ENCODE data around the gene ATP6V0D1. TPM values are rescaled to one million over a fixed set of nuclear protein-coding genes. Genes with fewer than 3 reads are reported as not detected.

ATP6V0D1 gene
- total and polyA plus RNA-seq, 7 donors = 60.2 to 104 (median 85.3) TPM

DNA sequence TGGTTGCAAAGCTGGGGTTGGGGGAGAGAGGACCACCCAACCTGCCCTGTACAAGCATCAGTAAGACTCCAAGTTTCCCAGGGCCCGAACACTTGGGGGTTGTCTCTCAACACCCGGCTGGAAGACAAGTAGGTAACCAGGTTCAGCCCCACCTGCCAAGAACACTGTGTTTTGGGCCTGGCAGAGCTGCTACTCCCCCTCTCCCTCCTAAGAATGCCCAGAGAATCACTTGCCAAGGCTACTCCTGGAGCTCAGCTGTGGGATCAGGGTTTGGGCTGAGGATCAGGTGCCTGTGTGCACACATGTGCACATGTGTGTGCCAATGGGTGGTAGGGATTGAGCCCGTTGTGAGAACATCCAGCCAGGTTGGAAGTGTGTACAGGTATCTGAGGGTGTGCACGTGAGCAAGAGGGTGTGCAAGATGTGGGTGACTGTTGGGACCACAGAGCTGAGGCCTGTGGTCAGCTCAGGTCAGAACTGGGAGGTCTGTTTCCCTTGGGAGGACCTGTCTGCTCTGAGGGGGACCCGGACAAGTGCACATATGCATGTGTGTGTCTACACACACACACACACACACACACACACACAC is 47.7 kb downstream of the ATP6V0D1 start:
- WGBS, 3 donors = 74 to 91% (median 88%) methylated on average over 5 of the region's 5 CpGs
- H3K9me3 ChIP-seq = no peaks in the 10 kb centered on the region
- peaks cover 0 to 15% of the 10 kb centered on the region in 2 donors for H3K36me3 ChIP-seq (ENCODE audit: insufficient read depth in 1 of 2, low read depth in 1 of 2)
- peaks cover 6% of the 10 kb centered on the region for H3K4me1 ChIP-seq
- H3K27ac ChIP-seq = no peak overlapping the region
- DNase-seq = no peak
- TF ChIP-seq, protein P1, sequence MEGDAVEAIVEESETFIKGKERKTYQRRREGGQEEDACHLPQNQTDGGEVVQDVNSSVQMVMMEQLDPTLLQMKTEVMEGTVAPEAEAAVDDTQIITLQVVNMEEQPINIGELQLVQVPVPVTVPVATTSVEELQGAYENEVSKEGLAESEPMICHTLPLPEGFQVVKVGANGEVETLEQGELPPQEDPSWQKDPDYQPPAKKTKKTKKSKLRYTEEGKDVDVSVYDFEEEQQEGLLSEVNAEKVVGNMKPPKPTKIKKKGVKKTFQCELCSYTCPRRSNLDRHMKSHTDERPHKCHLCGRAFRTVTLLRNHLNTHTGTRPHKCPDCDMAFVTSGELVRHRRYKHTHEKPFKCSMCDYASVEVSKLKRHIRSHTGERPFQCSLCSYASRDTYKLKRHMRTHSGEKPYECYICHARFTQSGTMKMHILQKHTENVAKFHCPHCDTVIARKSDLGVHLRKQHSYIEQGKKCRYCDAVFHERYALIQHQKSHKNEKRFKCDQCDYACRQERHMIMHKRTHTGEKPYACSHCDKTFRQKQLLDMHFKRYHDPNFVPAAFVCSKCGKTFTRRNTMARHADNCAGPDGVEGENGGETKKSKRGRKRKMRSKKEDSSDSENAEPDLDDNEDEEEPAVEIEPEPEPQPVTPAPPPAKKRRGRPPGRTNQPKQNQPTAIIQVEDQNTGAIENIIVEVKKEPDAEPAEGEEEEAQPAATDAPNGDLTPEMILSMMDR (IDR thresholded peaks at IDR 0.05) = no peak
- no peak overlapping the region for H3K4me3 ChIP-seq
- H3K27me3 ChIP-seq (ENCODE audit: insufficient read depth in 3 of 3, low read length in 2 of 3) = no peaks in the 10 kb centered on the region
- intact Hi-C loops (cut with DNase I) = no loop called here
- ATAC-seq = no peak

DNA sequence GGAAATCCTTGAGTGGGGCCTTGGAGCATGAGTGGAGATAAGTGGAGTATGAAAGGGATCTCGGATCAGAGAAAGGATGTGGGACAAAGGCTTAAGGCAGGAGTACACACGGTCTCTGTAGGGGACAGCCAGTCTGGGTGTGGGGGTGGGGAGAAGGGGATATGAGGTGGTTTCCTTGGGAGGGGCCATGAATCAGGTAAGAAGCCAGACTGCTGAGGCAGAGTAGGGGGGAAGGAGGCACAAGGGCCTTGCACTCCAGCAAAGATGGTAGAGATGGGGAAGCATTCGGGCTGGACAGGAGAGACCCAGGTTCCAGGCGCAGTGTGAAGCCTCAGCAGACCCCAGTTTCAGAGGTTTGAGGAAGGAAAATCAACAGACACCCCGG is 48.5 kb downstream of the ATP6V0D1 start:
- Histone ChIP-seq H3K4me3 (no peak overlapping the region), H3K4me1 (peaks cover 6% of the 10 kb centered on the region), H3K27ac (no peak overlapping the region), H3K27me3 (ENCODE audit: insufficient read depth in 3 of 3, low read length in 2 of 3) (no peaks in the 10 kb centered on the region), H3K36me3 (ENCODE audit: insufficient read depth in 1 of 2, low read depth in 1 of 2) (peaks cover 0 to 7% of the 10 kb centered on the region in 2 donors), H3K9me3 (no peaks in the 10 kb centered on the region)
- DNase-seq = no peak
- TF ChIP-seq, protein P1 (IDR thresholded peaks at IDR 0.05) = no peak
- intact Hi-C loops (cut with DNase I) = no loop called here
- WGBS, 3 donors = 75 to 83% (median 83%) methylated on average over 5 of the region's 5 CpGs
- ATAC-seq = no peak

DNA sequence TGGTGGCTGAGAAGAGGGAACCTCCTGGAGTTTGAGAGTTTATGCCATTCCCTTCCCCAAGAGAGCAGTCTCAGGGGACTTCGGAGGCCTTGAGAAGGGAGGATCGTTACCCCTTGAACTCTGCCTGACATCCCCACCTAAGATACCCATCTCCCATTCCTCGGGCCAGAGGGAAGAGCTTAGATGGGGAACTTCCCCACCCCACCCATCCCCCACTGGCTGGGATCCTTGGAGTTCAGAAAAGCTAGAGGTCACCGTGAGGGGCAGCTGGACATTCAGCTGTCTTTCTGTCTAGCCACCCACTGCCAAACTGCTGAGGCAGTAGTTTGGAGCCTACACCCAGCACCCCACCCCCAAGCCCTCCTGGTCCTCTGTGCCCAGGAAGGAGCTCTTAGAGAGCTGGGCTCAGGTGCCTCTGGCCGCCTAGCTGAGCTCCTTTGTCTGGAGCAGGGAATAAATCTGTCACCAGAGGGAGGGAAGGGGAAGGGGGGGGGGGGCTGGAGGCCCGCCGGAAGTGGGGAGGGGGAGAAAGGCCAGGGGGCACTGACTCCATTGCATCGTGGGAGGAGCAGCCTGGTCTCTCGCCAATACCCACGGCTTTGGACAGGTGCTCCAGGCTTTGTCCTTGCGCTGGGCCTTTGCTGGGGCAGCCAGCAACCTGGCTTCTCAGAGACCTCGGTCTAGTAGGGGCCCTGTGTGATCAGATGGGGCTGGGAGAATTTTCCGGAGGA is 49.0 kb downstream of the ATP6V0D1 start:
- TF ChIP-seq, protein P1 (IDR thresholded peaks at IDR 0.05) = no peak
- H3K4me3 ChIP-seq = peak overlapping the region; percentile 62
- DNase-seq (no peak), ATAC-seq (no peak)
- peak overlapping the region; percentile 38 for H3K27ac ChIP-seq
- intact Hi-C loops (cut with DNase I) = no loop called here
- no peaks in the 10 kb centered on the region for H3K9me3 ChIP-seq
- peaks cover 0 to 2% of the 10 kb centered on the region in 2 donors for H3K36me3 ChIP-seq (ENCODE audit: insufficient read depth in 1 of 2, low read depth in 1 of 2)
- peaks cover 6% of the 10 kb centered on the region for H3K4me1 ChIP-seq
- WGBS, 3 donors = 35 to 47% (median 42%) methylated on average over 11 to 12 of the region's 13 CpGs
- no peaks in the 10 kb centered on the region for H3K27me3 ChIP-seq (ENCODE audit: insufficient read depth in 3 of 3, low read length in 2 of 3)

DNA sequence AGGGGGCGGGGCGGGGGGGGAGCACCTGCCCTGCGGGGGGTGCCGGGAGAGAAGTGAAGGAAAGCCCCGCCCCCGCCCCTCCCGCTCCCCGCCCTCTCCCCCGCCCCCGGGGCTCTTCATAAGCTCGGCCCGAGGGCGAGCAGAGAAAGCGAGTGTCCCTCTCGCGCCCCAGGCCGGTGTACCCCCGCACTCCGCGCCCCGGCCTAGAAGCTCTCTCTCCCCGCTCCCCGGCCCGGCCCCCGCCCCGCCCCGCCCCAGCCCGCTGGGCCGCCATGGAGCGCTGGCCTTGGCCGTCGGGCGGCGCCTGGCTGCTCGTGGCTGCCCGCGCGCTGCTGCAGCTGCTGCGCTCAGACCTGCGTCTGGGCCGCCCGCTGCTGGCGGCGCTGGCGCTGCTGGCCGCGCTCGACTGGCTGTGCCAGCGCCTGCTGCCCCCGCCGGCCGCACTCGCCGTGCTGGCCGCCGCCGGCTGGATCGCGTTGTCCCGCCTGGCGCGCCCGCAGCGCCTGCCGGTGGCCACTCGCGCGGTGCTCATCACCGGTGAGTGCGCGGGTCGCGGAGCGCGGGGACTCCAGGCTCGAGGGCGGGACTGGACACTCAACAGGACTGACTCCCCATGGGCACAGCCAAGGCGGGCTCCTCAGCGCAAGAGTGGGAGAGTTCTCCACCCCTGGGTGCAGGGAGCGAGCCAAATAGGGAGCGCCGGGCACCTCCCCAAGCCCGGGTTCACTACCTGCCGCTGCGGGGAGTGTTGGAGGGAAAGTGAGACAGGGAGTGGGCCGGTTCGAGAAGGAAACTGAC is 49.8 kb downstream of the ATP6V0D1 start, which contains the start of gene HSD11B2:
Gene HSD11B2, plus strand, starts transcription at position 145 of the 798 bp plus-strand sequence. Its CDS starts 128 bp downstream, at position 273.
- intact Hi-C loops (cut with DNase I) = no loop called here
- DNase-seq = peak; percentile 55 to 82

More for the DNA sequence above, 49.8 kb downstream of the ATP6V0D1 start, which contains the start of gene HSD11B2:
- Histone ChIP-seq H3K36me3 (ENCODE audit: insufficient read depth in 1 of 2, low read depth in 1 of 2) (no peaks in the 10 kb centered on the region), H3K27me3 (ENCODE audit: insufficient read depth in 3 of 3, low read length in 2 of 3) (no peaks in the 10 kb centered on the region), H3K9me3 (no peaks in the 10 kb centered on the region), H3K27ac (peak within 1 kb of the TSS; percentile 60), H3K4me3 (peak within 1 kb of the TSS; percentile 62), H3K4me1 (peaks cover 6% of the 10 kb centered on the region)
- 1% methylated on average over 33 to 79 of the region's 87 CpGs for WGBS, 3 donors
- TF ChIP-seq, protein P1 (IDR thresholded peaks at IDR 0.05) = no peak
- peak; percentile 73 to 88 (median 82) for ATAC-seq

All from psoas muscle (tissue), 8 donors.